ENCODE results near the gene RHBDL1. TPM values are rescaled to one million over a fixed set of nuclear protein-coding genes. Genes with fewer than 3 reads are reported as not detected.
A peak's percentile ranks its signal among the peaks of the same experiment; 100 is the strongest.

Gene RHBDL1
- 0.16 TPM in 1 of 2 replicates, not detected in the other for total RNA-seq (2014; rRNA removed; shearing (Covaris generic); ENCODE audit: low replicate concordance)

DNA sequence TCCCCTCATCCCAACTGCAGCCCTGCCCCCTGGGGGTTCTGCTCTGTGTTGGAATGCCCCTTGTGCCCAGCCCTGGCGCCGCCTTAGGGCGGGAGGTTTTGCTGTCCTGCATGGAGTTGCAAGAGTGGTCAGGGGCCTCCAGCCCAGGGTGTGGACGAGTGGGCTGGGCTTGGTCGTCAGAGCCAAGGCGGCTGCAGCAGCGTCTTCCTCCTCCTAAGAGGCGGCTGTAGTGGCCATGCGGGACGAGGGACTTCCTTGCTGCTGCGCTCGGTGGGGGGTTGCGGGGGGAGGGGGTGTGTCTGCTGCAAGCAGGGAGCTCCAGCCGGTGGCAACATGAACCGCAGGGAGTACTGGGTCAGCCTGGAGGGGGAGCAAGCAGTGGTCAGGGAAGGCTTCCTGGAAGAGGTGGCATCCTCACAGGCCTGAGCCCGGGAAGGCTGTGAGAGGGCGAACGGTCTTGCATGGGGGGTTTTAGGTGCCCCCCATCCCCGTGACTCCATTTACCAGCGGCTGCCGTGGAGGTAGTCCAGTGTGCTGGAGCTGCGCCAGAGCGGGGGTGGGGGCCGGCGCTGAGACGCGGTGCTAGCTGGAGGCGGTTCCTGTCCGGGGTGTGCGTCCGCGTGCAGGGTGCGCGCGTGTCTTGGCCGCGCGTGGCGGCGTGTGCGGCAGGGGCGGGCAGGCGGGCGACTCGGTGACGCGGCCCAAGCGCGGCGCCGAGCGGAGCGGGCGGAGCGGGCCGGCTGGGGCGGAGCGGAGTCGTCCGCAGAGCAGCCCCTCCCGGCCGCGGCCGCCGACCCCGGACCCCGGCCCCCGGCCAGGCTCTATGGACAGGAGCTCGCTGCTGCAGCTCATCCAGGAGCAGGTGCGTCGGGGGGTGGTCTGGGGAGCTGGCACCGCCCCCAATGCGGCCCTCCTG lies at the start of gene RHBDL1:
RHBDL1 (plus strand) TSS at position 704 of the 916 bp plus-strand sequence; CDS start at position 824, 120 bp downstream.
- no peak for DNase-seq
- Histone ChIP-seq H3K9me3 (no peaks in the 10 kb centered on the region), H3K27me3 (no peaks in the 10 kb centered on the region), H3K4me3 (no peak within 1 kb of the TSS), H3K36me3 (peaks cover 40% of the 10 kb centered on the region)

DNA sequence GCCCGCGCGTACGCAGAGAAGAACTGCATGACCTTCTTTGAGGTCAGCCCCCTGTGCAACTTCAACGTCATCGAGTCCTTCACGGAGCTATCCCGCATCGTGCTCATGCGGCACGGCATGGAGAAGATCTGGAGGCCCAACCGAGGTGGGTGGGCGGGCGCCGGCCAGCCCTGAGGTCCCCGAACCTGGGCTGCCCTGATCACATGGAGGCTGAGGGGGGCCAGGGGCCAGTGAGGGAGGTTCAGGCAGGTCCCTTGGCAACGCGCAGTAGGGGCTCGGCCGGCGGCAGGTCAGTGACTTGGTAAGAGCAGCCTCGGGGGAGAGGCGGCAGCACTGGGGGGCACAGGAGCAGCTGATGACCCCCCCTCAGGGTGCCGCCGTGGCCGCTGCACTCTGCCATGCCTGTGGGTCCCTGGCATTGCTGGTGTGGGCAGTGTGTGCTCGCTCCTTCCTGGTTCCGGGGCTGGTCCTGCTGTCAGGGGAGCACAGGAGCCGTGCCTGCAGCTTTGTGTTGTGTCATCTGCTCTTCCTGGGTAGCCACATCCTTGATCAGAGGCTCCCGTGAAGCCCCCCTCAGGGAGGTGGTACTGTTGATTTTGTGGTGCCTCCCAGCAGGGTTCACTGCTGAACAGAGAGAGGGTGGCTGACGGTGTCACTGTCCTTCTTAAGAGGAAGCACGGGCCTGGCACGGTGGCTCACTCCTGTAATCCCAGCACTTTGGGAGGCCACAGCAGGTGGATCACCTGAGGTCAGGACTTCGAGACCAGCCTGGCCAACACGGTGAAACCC lies 49.3 kb upstream of the RHBDL1 start:
- DNase-seq, result no peak
- H3K27me3 ChIP-seq, result no peaks in the 10 kb centered on the region
- H3K36me3 ChIP-seq, result peaks cover 24% of the 10 kb centered on the region
- H3K9me3 ChIP-seq, result no peaks in the 10 kb centered on the region
- H3K4me3 ChIP-seq, result no peak overlapping the region

DNA sequence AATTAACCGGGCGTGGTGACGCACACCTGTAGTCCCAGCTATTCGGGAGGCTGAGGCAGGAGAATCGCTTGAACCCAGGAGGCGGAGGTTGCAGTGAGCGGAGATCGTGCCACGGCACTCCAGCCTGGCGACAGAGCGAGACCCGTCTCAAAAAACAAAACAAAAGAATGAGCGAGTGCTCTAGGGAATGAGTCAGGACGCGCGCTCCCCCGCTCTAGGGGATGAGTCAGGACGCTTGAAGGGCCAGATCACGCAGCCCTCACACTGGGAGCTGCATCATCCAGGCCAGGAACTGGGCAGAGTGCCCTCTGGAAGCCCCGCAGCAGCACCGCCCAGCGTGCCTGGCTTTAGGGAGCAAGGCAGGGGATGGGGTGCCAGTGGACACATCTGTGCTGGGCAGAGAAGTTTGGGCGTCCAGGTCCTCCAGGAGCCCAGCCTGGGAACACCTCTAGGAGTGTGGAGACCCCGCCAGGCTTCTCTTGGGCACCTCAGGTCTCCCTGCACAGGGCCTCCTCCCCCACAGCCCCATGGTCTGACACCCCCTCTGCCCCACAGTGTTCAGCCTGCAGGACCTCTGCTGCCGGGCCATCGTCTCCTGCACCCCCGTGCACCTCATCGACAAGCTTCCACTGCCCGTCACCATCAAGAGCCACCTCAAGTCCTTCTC lies 48.6 kb upstream of the RHBDL1 start:
- H3K27me3 ChIP-seq, result no peaks in the 10 kb centered on the region
- H3K4me3 ChIP-seq, result no peak overlapping the region
- no peaks in the 10 kb centered on the region for H3K9me3 ChIP-seq
- H3K36me3 ChIP-seq, result peaks cover 24% of the 10 kb centered on the region
- DNase-seq, result peak; percentile 99

DNA sequence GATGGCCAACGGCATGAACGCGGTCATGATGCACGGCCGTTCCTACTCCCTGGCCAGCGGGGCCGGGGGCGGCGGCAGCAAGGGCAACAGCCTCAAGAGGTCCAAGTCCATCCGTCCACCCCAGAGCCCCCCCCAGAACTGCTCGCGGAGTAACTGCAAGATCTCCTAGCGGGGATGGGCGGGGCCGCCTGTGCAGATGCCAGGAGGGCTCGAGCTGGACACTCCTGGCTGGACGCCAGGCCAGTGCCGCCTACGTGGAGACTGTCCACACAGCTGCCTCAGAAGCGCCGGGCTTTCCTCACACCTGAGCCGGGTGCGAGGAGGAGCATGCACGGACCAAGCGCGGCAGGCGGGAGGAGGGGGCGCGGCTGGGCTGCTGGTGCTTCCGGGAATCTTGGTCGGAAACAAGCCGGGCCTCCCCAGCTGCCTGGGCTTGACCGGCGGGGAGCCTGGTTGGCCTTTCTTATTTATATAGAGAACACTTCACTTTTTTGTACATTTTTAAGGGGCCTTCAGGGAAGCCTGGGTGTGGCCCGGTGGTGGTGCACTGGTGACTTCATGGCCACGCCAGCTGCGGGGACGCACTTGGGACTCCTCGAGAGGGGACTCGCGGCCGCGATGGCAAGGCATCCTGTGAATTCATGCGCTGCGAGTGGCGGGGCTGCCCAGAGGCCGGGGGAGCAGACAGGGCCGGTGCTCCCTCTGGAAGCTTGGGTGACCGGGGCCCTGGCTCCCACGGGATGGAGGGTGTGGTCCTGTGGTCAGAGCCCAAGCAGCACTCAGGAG lies 47.8 kb upstream of the RHBDL1 start:
- Histone ChIP-seq H3K4me3 (no peak overlapping the region), H3K9me3 (no peaks in the 10 kb centered on the region), H3K27me3 (no peaks in the 10 kb centered on the region), H3K36me3 (peaks cover 24% of the 10 kb centered on the region)
- DNase-seq, result peak; percentile 53

DNA sequence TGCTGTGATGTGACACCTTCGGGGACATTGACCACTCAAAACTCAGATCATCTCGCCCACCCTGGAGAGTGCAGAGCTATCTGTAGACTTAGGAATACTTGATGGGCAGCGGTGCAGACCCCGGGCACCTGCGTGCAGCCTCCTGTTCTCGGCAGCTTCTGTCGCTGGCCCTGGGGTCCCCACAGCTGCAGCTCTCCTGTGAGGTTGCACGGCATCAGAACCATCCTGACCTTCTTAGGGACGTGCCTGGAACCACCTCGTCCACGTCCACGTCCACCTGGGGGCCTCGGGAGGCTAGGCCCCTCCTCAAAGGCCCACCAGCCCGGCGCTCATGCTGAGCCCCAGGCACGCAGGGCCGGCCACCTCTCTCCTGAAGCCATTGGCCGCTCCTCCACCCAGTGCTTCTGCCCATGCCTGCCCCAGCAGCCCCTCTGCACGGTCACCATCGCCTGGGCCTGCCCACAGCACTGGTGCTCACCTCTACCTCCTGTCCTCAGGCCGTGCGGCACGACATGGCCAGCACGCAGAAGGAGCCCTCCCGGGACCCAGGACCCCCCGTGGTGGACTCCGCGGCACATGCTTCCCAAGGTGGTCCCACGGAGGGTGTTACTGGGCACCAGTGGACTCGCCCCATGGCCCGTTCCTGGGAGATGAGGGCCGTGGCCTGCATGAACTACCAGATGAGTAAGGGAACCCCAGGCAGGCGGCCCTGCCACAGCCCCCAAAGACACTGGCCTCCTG lies 47.0 kb upstream of the RHBDL1 start:
- no peak for DNase-seq
- no peak overlapping the region for H3K4me3 ChIP-seq
- no peaks in the 10 kb centered on the region for H3K27me3 ChIP-seq

DNA sequence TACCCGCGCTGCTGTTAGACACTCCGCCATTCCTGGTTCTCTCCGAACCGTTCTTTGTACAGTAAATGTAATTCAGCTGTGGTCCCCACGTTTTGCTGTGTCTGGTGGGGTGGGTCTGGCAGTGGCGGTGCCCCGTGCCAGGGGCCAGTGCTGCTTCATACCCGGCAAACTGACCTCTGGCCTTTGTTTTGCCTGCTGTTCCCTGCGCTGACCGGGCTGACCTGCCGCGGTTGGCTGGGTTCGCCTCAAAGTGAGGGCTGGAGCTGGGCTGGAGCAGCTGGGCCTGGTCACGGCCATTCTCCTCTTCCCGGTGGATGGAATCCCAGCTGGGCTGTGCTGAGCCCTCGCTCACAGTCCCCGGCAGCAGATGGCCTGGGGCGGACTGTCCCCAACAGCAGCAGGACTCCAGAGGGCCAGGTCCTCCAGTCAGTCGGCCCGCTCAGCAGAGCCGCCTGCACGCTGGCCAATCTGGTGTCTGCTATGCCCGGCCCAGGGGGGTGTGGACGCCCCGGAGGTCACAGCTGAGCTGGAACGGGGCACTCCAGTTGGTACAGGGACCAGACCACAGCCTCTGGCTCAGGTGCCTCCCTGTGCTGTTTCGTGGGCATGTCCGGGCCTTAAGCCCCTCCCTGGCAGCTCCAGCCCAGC lies 46.2 kb upstream of the RHBDL1 start:
- Histone ChIP-seq H3K27me3 (no peaks in the 10 kb centered on the region), H3K9me3 (no peaks in the 10 kb centered on the region), H3K4me3 (no peak overlapping the region), H3K36me3 (peaks cover 25% of the 10 kb centered on the region)
- DNase-seq, result no peak

More for the DNA sequence above, 47.0 kb upstream of the RHBDL1 start:
- Histone ChIP-seq H3K36me3 (peaks cover 24% of the 10 kb centered on the region), H3K9me3 (no peaks in the 10 kb centered on the region)

DNA sequence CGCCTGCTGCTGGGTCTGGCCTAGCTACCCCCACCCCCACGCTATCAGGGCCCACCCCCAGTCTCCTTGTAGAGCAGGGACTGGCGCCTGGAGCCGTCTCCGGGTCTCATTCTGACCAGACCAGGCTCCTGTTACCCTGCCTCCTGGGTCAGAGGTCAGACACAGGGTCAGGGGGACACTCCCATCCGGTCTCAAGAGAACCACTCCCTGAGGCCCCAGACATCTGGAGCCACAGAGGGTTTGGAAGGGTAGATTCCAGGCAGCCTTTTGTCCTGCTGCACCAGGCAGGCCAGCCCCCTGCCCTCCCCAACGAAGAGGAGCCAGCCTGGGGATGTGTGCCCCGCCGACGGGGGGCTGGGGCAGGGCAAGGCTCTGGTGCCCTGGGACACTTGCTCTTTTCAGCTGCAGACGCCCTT lies 45.6 kb upstream of the RHBDL1 start:
- DNase-seq, result no peak
- H3K9me3 ChIP-seq, result no peaks in the 10 kb centered on the region
- H3K36me3 ChIP-seq, result peaks cover 30% of the 10 kb centered on the region
- H3K4me3 ChIP-seq, result no peak overlapping the region
- no peaks in the 10 kb centered on the region for H3K27me3 ChIP-seq

DNA sequence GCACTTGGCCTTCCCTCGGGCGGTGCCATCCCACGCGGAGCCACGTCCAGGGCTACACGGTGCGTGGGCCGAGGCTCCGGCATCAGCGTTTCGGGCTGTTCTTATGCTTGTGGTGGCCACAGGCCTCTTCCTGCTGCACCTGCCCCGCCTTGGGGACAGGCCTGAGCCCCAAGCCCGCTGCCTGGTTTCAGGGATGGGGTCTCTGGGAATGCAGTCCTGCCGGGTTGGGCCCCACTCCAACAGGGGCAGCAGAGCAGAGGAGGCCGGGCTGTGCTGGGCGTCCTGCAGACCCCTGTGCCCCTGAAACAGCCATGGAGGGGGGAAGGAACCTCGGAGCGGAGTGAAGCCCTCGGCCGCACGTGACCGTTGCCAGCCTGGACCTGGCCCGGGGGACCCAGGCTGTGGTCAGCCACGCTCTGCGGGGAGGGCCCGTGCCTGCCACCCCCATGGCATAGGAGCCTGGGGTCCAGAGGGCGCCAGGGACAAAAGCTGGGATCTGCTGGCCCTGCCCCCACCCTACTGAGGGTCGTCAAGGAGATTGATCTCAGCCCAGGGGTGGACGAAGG lies 45.1 kb upstream of the RHBDL1 start:
- no peak overlapping the region for H3K4me3 ChIP-seq
- DNase-seq, result no peak
- no peaks in the 10 kb centered on the region for H3K27me3 ChIP-seq
- H3K9me3 ChIP-seq, result no peaks in the 10 kb centered on the region
- H3K36me3 ChIP-seq, result peaks cover 30% of the 10 kb centered on the region

DNA sequence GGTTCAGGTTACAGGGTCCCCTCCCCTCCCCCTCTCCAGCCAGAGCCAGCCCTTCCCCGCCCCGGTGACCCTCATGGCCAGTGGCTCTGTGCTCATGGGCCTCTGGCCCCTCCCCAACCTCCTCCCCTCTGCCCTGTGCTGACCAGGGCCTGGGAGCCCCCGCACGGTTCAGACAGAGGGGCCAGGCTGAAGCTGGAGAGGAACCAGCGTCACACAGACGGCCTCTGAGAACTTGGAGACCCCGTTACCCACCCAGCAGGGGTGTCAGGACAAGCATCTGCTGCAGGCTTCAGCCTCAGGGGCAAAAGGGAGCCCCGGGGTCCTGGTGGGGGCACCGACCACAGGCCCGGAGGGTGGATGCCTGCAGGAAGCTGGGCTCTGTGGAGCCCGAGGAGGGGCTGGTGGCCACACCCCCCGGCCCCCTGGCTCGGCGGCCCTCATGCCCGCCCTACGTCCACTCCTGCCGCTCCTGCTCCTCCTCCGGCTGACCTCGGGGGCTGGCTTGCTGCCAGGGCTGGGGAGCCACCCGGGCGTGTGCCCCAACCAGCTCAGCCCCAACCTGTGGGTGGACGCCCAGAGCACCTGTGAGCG lies 44.6 kb upstream of the RHBDL1 start, which contains the start of gene WFIKKN1:
WFIKKN1 (plus strand) TSS at position 171 of the 591 bp plus-strand sequence; CDS start at position 440, 269 bp downstream.
- Histone ChIP-seq H3K36me3 (peaks cover 27% of the 10 kb centered on the region), H3K9me3 (no peaks in the 10 kb centered on the region), H3K27me3 (no peaks in the 10 kb centered on the region), H3K4me3 (no peak within 1 kb of the TSS)
- no peak for DNase-seq

DNA sequence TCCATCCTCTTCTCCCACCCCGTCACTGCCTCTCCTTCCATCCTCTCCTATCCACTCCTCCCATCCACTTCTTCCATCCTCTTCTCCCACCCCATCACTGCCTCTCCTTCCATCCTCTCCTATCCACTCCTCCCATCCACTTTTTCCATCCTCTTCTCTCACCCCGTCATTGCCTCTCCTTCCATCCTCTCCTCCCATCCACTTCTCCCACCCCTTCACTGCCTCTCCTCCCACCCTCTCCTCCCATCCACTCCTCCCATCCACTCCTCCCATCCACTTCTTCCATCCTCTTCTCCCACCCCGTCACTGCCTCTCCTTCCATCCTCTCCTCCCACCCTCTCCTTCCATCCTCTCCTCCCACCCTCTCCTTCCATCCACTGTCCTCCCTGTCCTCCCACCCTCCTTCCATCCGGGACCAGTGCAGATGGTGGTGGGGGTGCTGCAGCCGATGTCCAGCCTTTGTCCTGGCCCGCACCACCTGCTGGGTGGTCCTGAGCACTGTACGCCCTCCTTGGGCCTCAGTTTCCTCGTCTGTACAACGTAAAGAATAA lies 43.6 kb upstream of the RHBDL1 start:
- Histone ChIP-seq H3K4me3 (no peak overlapping the region), H3K9me3 (no peaks in the 10 kb centered on the region), H3K36me3 (peaks cover 21% of the 10 kb centered on the region), H3K27me3 (no peaks in the 10 kb centered on the region)
- no peak for DNase-seq

DNA sequence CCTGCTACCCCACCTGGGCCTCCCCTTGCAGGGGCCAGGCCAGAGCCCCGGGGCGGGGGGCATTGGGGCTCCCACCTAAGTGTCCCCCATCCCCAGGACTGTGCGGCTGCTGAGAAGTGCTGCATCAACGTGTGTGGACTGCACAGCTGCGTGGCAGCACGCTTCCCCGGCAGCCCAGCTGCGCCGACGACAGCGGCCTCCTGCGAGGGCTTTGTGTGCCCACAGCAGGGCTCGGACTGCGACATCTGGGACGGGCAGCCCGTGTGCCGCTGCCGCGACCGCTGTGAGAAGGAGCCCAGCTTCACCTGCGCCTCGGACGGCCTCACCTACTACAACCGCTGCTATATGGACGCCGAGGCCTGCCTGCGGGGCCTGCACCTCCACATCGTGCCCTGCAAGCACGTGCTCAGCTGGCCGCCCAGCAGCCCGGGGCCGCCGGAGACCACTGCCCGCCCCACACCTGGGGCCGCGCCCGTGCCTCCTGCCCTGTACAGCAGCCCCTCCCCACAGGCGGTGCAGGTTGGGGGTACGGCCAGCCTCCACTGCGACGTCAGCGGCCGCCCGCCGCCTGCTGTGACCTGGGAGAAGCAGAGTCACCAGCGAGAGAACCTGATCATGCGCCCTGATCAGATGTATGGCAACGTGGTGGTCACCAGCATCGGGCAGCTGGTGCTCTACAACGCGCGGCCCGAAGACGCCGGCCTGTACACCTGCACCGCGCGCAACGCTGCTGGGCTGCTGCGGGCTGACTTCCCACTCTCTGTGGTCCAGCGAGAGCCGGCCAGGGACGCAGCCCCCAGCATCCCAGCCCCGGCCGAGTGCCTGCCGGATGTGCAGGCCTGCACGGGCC lies 42.8 kb upstream of the RHBDL1 start:
- DNase-seq, result no peak
- H3K4me3 ChIP-seq, result no peak overlapping the region
- peaks cover 15% of the 10 kb centered on the region for H3K36me3 ChIP-seq
- H3K9me3 ChIP-seq, result no peaks in the 10 kb centered on the region
- no peaks in the 10 kb centered on the region for H3K27me3 ChIP-seq

DNA sequence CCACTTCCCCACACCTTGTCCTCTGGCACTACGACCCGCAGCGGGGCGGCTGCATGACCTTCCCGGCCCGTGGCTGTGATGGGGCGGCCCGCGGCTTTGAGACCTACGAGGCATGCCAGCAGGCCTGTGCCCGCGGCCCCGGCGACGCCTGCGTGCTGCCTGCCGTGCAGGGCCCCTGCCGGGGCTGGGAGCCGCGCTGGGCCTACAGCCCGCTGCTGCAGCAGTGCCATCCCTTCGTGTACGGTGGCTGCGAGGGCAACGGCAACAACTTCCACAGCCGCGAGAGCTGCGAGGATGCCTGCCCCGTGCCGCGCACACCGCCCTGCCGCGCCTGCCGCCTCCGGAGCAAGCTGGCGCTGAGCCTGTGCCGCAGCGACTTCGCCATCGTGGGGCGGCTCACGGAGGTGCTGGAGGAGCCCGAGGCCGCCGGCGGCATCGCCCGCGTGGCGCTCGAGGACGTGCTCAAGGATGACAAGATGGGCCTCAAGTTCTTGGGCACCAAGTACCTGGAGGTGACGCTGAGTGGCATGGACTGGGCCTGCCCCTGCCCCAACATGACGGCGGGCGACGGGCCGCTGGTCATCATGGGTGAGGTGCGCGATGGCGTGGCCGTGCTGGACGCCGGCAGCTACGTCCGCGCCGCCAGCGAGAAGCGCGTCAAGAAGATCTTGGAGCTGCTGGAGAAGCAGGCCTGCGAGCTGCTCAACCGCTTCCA lies 42.0 kb upstream of the RHBDL1 start:
- H3K4me3 ChIP-seq, result no peak overlapping the region
- H3K27me3 ChIP-seq, result no peaks in the 10 kb centered on the region

More for the DNA sequence above, 42.0 kb upstream of the RHBDL1 start:
- no peak for DNase-seq
- Histone ChIP-seq H3K36me3 (peaks cover 9% of the 10 kb centered on the region), H3K9me3 (no peaks in the 10 kb centered on the region)
